PFSK-1 (cell line): ENCODE results near the gene GSK3B.

Experiments used
- FOXP2 ChIP-seq: optimal IDR thresholded peaks from 2 replicates; pipeline ENCODE3; 2011; ENCODE audit warnings: borderline replicate concordance, control low read depth, inconsistent platforms; ENCODE audit not compliant: insufficient read depth; ENCODE audit errors: extremely low read length, extremely low read depth
- POLR2AphosphoS5 ChIP-seq: IDR thresholded peaks from 2 replicates; pipeline ENCODE4 v1.6.1; 2012; ENCODE audit warnings: low read depth, mild to moderate bottlenecking, control low read depth, low read length, moderate library complexity
- REST ChIP-seq, 2 experiments: IDR thresholded peaks; 2 replicates each; pipeline versions ENCODE4 v1.6.1 to v1.8.0; 2011 to 2012; ENCODE audit warnings: low read depth in 2 of 2, low read length in 2 of 2, control low read depth in 1 of 2, inconsistent platforms in 1 of 2, mild to moderate bottlenecking in 1 of 2, moderate library complexity in 1 of 2; ENCODE audit not compliant: insufficient read depth in 1 of 2
- SIN3A ChIP-seq: IDR thresholded peaks from 2 replicates; pipeline ENCODE4 v1.6.1; 2012; ENCODE audit warnings: mild to moderate bottlenecking, low read length, moderate library complexity, borderline replicate concordance; ENCODE audit not compliant: insufficient read depth
- TAF1 ChIP-seq: IDR thresholded peaks from 2 replicates; pipeline ENCODE4 v1.6.1; 2012; ENCODE audit warnings: low read length, control low read depth, borderline replicate concordance; ENCODE audit not compliant: insufficient read depth

The GSK3B gene

GRCh38 chr3:119937229-119937628 is 157.0 kb downstream of the GSK3B start:
- TF ChIP-seq FOXP2 (no peak), TAF1 (no peak), SIN3A (no peak), POLR2AphosphoS5 (no peak), REST (IDR thresholded peaks at IDR 0.05; ENCODE audit: insufficient read depth in 1 of 2, low read depth in 2 of 2, low read length in 2 of 2) (no peak)

- TF ChIP-seq FOXP2 (no peak), POLR2AphosphoS5 (no peak), SIN3A (no peak)
Measured at GRCh38 chr3:119934249-119934648, 160.0 kb downstream of the GSK3B start.

- TF ChIP-seq SIN3A (no peak), POLR2AphosphoS5 (no peak), TAF1 (no peak), REST (IDR thresholded peaks at IDR 0.05; ENCODE audit: insufficient read depth in 1 of 2, low read depth in 2 of 2, low read length in 2 of 2) (no peak)
Measured at GRCh38 chr3:119933207-119933606, 161.0 kb downstream of the GSK3B start.

GRCh38 chr3:119930286-119930685 is 164.0 kb downstream of the GSK3B start:
- TF ChIP-seq SIN3A (no peak), POLR2AphosphoS5 (no peak), REST (IDR thresholded peaks at IDR 0.05; ENCODE audit: insufficient read depth in 1 of 2, low read depth in 2 of 2, low read length in 2 of 2) (no peak), TAF1 (no peak), FOXP2 (no peak)

GRCh38 chr3:119927190-119927589 is 167.1 kb downstream of the GSK3B start:
- TF ChIP-seq FOXP2, result no peak
- no peak for TF ChIP-seq TAF1
- no peak for TF ChIP-seq SIN3A
- TF ChIP-seq REST (IDR thresholded peaks at IDR 0.05; ENCODE audit: insufficient read depth in 1 of 2, low read depth in 2 of 2, low read length in 2 of 2), result no peak
- TF ChIP-seq POLR2AphosphoS5, result no peak
